ENCODE results near the gene RPAIN. TPM values are rescaled to one million over a fixed set of nuclear protein-coding genes. Genes with fewer than 3 reads are reported as not detected.

RPAIN gene
- total and polyA plus RNA-seq, 5 donors from 2014 or later, result 32.3 to 79.3 (median 35.3) TPM

DNA sequence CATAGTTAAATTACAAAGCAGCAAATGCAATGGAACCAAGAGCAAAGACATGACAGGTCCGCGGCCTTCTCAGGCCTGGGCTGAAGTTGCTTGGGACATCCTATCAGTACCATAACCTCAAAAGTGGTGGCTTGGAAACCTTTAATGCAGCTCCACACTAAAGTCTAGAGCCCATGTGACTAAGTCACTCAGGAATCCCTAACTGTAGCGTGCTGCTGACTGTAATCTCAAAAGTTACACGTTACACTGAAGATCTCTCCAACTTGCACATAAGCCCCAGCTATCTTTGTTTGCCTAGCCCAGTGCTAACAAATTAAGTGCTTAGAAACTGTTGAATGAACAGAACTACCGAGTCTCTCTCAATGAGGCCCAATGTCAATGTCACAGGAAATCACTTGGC, 28.3 kb upstream of the RPAIN start:
- Histone ChIP-seq H3K4me1 (ENCODE audit: control insufficient read depth, insufficient read depth, low read length, poor library complexity, severe bottlenecking) (peaks cover 6% of the 10 kb centered on the region), H3K4me3 (ENCODE audit: low read depth, low read length) (no peak overlapping the region), H3K27me3 (ENCODE audit: control insufficient read depth, insufficient read depth, low read length) (no peaks in the 10 kb centered on the region), H3K9me3 (ENCODE audit: control insufficient read depth in 2 of 2, low read length in 2 of 2) (no peaks in the 10 kb centered on the region), H3K36me3 (ENCODE audit: control insufficient read depth, insufficient read depth, low read length) (peaks cover 83% of the 10 kb centered on the region), H3K27ac (ENCODE audit: insufficient read depth, low read length, poor library complexity, severe bottlenecking) (no peak overlapping the region)
- Mint-ChIP-seq H3K4me3 (no peak overlapping the region), H3K27ac (no peak overlapping the region), H3K4me1 (peaks cover 0 to 19% (median 14%) of the 10 kb centered on the region in 4 donors), H3K9me3 (peaks cover 0 to 1% (median 0%) of the 10 kb centered on the region in 7 donors), H3K27me3 (no peaks in the 10 kb centered on the region), H3K36me3 (peaks cover 56% of the 10 kb centered on the region)
- ATAC-seq (ENCODE audit: low read depth in 2 of 2), result no peak
- DNase-seq, result no peak

DNA sequence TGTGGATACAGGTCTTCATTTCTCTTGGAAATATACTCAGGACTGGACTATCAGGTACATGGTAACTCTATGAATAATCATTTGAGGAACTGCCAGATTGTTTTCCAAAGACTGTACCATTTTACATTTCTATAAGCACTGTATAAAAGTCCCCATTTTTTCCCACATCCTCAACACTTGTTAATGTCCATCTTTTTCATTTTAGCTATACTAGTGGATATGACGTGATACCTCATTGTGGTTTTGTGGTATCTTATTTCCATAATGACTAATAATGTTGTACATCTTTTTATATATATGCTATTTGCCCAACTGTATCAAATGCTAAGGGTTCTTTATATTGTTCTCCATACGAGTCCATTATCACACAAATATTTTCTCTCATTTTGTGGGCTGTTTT, 23.4 kb upstream of the RPAIN start:
- Histone ChIP-seq H3K9me3 (ENCODE audit: control insufficient read depth in 2 of 2, low read length in 2 of 2) (no peaks in the 10 kb centered on the region), H3K4me1 (ENCODE audit: control insufficient read depth, insufficient read depth, low read length, poor library complexity, severe bottlenecking) (no peaks in the 10 kb centered on the region), H3K36me3 (ENCODE audit: control insufficient read depth, insufficient read depth, low read length) (peaks cover 89% of the 10 kb centered on the region), H3K27me3 (ENCODE audit: control insufficient read depth, insufficient read depth, low read length) (no peaks in the 10 kb centered on the region), H3K4me3 (ENCODE audit: low read depth, low read length) (no peak overlapping the region), H3K27ac (ENCODE audit: insufficient read depth, low read length, poor library complexity, severe bottlenecking) (no peak overlapping the region)
- Mint-ChIP-seq H3K27me3 (no peaks in the 10 kb centered on the region), H3K36me3 (peaks cover 46% of the 10 kb centered on the region), H3K9me3 (no peaks in the 10 kb centered on the region), H3K4me1 (peaks cover 0 to 6% (median 2%) of the 10 kb centered on the region in 4 donors), H3K4me3 (no peak overlapping the region), H3K27ac (no peak overlapping the region)
- ATAC-seq (ENCODE audit: low read depth in 2 of 2), result no peak
- DNase-seq, result no peak

DNA sequence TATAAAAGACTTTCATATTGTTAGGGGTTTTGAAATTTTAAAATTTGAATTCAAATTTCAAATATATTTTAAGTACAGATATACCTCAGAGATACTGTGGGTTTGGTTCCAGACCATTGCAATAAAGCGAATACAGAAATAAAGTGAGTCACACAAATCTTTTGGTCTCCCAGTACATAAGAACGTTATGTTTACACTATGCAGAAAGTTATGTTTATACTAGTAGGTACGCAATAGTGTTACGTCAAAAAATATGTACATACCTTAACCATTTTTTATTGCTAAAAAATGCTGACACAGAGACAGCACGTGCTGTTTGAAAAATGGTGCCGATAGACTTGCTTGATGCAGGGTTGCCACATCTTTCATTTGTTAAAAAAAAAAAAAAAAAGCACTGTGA, 20.2 kb upstream of the RPAIN start:
- H3K4me1 ChIP-seq (ENCODE audit: control insufficient read depth, insufficient read depth, low read length, poor library complexity, severe bottlenecking), result no peaks in the 10 kb centered on the region
- peaks cover 90% of the 10 kb centered on the region for H3K36me3 ChIP-seq (ENCODE audit: control insufficient read depth, insufficient read depth, low read length)
- no peaks in the 10 kb centered on the region for H3K27me3 ChIP-seq (ENCODE audit: control insufficient read depth, insufficient read depth, low read length)
- H3K4me3 ChIP-seq (ENCODE audit: low read depth, low read length), result no peak overlapping the region
- peaks cover 29% of the 10 kb centered on the region for H3K36me3 Mint-ChIP-seq
- H3K27ac ChIP-seq (ENCODE audit: insufficient read depth, low read length, poor library complexity, severe bottlenecking), result no peak overlapping the region
- H3K9me3 Mint-ChIP-seq, result no peaks in the 10 kb centered on the region
- no peaks in the 10 kb centered on the region for H3K27me3 Mint-ChIP-seq
- H3K4me1 Mint-ChIP-seq, result peaks cover 0 to 5% (median 1%) of the 10 kb centered on the region in 4 donors
- no peak for ATAC-seq (ENCODE audit: low read depth in 2 of 2)
- no peak overlapping the region for H3K4me3 Mint-ChIP-seq
- no peak overlapping the region for H3K27ac Mint-ChIP-seq
- no peak for DNase-seq
- H3K9me3 ChIP-seq (ENCODE audit: control insufficient read depth in 2 of 2, low read length in 2 of 2), result no peaks in the 10 kb centered on the region

DNA sequence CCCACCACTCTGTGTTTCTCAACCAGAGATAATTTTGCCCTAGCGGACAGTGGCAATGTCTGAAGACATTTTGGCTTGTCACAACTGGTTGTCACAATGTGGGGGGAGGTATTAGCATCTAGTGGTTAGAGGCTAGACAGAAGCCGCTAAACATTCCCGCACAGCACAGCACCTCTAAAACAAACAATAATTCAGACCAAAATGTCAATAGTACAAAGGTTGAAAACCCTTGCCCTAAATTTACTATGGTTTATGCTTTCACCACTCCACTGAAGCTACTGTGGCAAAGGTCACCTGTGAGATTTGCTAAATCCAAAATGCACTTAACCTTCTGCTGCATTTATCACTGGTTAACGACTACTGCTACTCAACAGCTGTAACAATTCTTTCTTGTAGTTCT, 14.6 kb upstream of the RPAIN start:
- H3K27me3 ChIP-seq (ENCODE audit: control insufficient read depth, insufficient read depth, low read length), result no peaks in the 10 kb centered on the region
- H3K27me3 Mint-ChIP-seq, result no peaks in the 10 kb centered on the region
- H3K27ac Mint-ChIP-seq, result no peak overlapping the region
- peaks cover 93% of the 10 kb centered on the region for H3K36me3 ChIP-seq (ENCODE audit: control insufficient read depth, insufficient read depth, low read length)
- peaks cover 21% of the 10 kb centered on the region for H3K36me3 Mint-ChIP-seq
- H3K4me1 ChIP-seq (ENCODE audit: control insufficient read depth, insufficient read depth, low read length, poor library complexity, severe bottlenecking), result no peaks in the 10 kb centered on the region
- peaks cover 8 to 15% (median 11%) of the 10 kb centered on the region in 4 donors for H3K4me1 Mint-ChIP-seq
- ATAC-seq (ENCODE audit: low read depth in 2 of 2) (no peak), DNase-seq (no peak)
- H3K9me3 Mint-ChIP-seq, result no peaks in the 10 kb centered on the region
- no peak overlapping the region for H3K4me3 ChIP-seq (ENCODE audit: low read depth, low read length)
- H3K4me3 Mint-ChIP-seq, result no peak overlapping the region
- H3K27ac ChIP-seq (ENCODE audit: insufficient read depth, low read length, poor library complexity, severe bottlenecking), result no peak overlapping the region
- H3K9me3 ChIP-seq (ENCODE audit: control insufficient read depth in 2 of 2, low read length in 2 of 2), result no peaks in the 10 kb centered on the region

DNA sequence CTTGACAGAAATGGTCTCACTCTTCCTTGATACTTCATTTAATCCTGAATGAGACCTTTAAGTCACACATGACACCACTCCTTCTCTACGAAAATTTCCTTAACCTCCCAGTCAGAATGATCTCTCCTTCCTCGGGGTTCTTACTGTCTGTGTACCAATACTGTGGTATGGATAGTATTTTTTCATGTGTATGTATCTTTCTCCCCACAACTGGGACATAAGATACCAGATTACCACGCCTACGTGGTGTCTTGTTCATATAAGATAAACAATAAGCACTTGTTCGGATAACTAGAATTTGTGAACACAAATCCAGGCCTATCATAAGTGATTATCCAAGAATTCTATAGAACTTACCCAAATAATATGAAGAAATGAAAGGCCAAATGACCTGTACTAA, 11.8 kb upstream of the RPAIN start:
- Mint-ChIP-seq H3K27me3 (no peaks in the 10 kb centered on the region), H3K4me1 (peaks cover 11 to 38% (median 22%) of the 10 kb centered on the region in 4 donors), H3K36me3 (peaks cover 38% of the 10 kb centered on the region), H3K4me3 (no peak overlapping the region), H3K9me3 (no peaks in the 10 kb centered on the region), H3K27ac (no peak overlapping the region)
- ATAC-seq (ENCODE audit: low read depth in 2 of 2), result no peak
- Histone ChIP-seq H3K27ac (ENCODE audit: insufficient read depth, low read length, poor library complexity, severe bottlenecking) (no peak overlapping the region), H3K4me1 (ENCODE audit: control insufficient read depth, insufficient read depth, low read length, poor library complexity, severe bottlenecking) (no peaks in the 10 kb centered on the region), H3K36me3 (ENCODE audit: control insufficient read depth, insufficient read depth, low read length) (peaks cover 94% of the 10 kb centered on the region), H3K27me3 (ENCODE audit: control insufficient read depth, insufficient read depth, low read length) (no peaks in the 10 kb centered on the region), H3K4me3 (ENCODE audit: low read depth, low read length) (no peak overlapping the region), H3K9me3 (ENCODE audit: control insufficient read depth in 2 of 2, low read length in 2 of 2) (no peaks in the 10 kb centered on the region)
- no peak for DNase-seq

DNA sequence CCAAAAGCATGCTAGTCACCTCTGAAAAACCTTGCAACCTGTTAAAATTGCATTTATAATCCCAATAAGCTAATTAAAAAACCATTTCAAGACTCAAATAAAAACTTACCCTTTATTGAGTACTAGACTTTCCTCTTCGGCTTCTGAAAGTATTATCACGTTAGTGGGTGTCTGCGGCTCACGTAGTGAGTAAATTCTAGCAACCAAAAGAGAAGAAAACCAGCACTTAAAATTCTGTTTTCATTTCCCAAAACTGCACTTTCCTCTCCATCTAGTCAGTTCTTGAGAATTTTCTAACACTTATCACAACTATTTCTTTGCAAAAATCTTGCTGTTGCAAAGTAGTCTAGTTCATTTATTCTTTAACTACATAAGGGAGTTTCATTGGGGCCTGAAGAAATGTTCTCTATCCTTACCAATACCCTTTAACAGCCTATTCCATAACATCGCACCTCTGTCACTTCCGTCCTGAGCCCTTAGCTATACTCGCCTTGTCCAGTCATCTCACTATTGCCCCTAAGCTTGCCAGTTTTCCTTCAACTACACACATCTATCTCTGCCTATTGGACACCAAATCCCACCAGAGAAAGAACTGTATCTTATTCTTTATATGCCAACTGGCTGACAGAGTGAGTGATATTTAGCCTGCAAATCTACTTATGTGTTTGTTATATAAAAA, 9.2 kb upstream of the RPAIN start:
- Mint-ChIP-seq H3K27me3 (no peaks in the 10 kb centered on the region), H3K4me1 (peaks cover 11 to 44% (median 24%) of the 10 kb centered on the region in 4 donors), H3K36me3 (peaks cover 39% of the 10 kb centered on the region), H3K27ac (no peak overlapping the region), H3K4me3 (no peak overlapping the region), H3K9me3 (peaks cover 0 to 1% (median 0%) of the 10 kb centered on the region in 7 donors)
- DNase-seq, result no peak
- H3K9me3 ChIP-seq (ENCODE audit: control insufficient read depth in 2 of 2, low read length in 2 of 2), result no peaks in the 10 kb centered on the region
- peaks cover 4% of the 10 kb centered on the region for H3K4me1 ChIP-seq (ENCODE audit: control insufficient read depth, insufficient read depth, low read length, poor library complexity, severe bottlenecking)
- ATAC-seq (ENCODE audit: low read depth in 2 of 2), result no peak
- no peaks in the 10 kb centered on the region for H3K27me3 ChIP-seq (ENCODE audit: control insufficient read depth, insufficient read depth, low read length)
- H3K27ac ChIP-seq (ENCODE audit: insufficient read depth, low read length, poor library complexity, severe bottlenecking), result no peak overlapping the region
- H3K36me3 ChIP-seq (ENCODE audit: control insufficient read depth, insufficient read depth, low read length), result peaks cover 93% of the 10 kb centered on the region
- no peak overlapping the region for H3K4me3 ChIP-seq (ENCODE audit: low read depth, low read length)

DNA sequence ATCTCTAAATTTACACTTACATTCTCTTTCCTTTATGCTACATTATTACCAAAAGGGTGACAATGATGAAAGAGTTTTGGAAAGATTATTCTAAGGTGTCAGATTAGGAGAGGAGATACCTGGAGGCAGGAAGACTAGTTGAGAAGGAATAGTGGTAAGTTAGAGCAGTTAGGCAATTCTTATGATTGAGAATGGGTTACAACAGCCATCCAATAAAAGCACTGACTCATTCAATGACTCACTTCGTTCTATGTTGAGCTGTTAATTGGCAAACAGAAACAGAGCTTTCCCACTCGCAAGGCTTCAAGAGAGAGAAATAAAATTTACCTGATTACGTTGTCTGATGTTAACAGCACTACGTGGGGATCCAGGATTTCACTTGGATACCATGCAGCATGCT, 6.3 kb upstream of the RPAIN start:
- Mint-ChIP-seq H3K9me3 (peaks cover 0 to 1% (median 0%) of the 10 kb centered on the region in 7 donors), H3K27me3 (no peaks in the 10 kb centered on the region), H3K27ac (no peak overlapping the region), H3K4me1 (peaks cover 13 to 69% (median 31%) of the 10 kb centered on the region in 4 donors), H3K36me3 (peaks cover 42% of the 10 kb centered on the region), H3K4me3 (no peak overlapping the region)
- ATAC-seq (ENCODE audit: low read depth in 2 of 2) (no peak), DNase-seq (no peak)
- peaks cover 81% of the 10 kb centered on the region for H3K36me3 ChIP-seq (ENCODE audit: control insufficient read depth, insufficient read depth, low read length)
- no peaks in the 10 kb centered on the region for H3K9me3 ChIP-seq (ENCODE audit: control insufficient read depth in 2 of 2, low read length in 2 of 2)
- peaks cover 26% of the 10 kb centered on the region for H3K4me1 ChIP-seq (ENCODE audit: control insufficient read depth, insufficient read depth, low read length, poor library complexity, severe bottlenecking)
- no peaks in the 10 kb centered on the region for H3K27me3 ChIP-seq (ENCODE audit: control insufficient read depth, insufficient read depth, low read length)
- no peak overlapping the region for H3K4me3 ChIP-seq (ENCODE audit: low read depth, low read length)
- H3K27ac ChIP-seq (ENCODE audit: insufficient read depth, low read length, poor library complexity, severe bottlenecking), result no peak overlapping the region

DNA sequence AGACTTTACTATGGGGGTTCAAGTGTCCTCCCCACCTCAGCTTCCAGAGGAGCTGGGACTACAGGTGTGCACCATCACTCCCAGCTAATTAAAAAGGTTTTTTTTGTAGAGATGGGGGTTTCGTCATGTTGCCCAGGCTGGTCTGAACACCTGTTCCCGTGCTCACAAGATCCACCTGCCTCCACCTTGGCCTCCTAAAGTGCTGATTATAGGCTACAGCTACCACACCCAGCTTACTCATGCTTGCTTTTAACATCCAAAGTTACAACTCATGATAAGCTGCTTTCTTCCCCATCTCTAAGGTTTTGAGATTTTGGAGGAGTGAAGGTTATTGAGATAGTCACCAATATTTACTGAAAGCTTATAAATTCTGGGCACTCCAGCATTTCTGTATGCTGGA, 3.1 kb upstream of the RPAIN start:
- H3K4me1 Mint-ChIP-seq, result peaks cover 20 to 69% (median 29%) of the 10 kb centered on the region in 4 donors
- Histone ChIP-seq H3K27ac (ENCODE audit: insufficient read depth, low read length, poor library complexity, severe bottlenecking) (no peak overlapping the region), H3K36me3 (ENCODE audit: control insufficient read depth, insufficient read depth, low read length) (peaks cover 59% of the 10 kb centered on the region), H3K4me1 (ENCODE audit: control insufficient read depth, insufficient read depth, low read length, poor library complexity, severe bottlenecking) (peaks cover 42% of the 10 kb centered on the region), H3K4me3 (ENCODE audit: low read depth, low read length) (peak overlapping the region; percentile 35), H3K27me3 (ENCODE audit: control insufficient read depth, insufficient read depth, low read length) (no peaks in the 10 kb centered on the region), H3K9me3 (ENCODE audit: control insufficient read depth in 2 of 2, low read length in 2 of 2) (no peaks in the 10 kb centered on the region)
- peaks cover 0 to 1% (median 0%) of the 10 kb centered on the region in 7 donors for H3K9me3 Mint-ChIP-seq
- H3K27me3 Mint-ChIP-seq, result no peaks in the 10 kb centered on the region
- H3K4me3 Mint-ChIP-seq, result peak overlapping the region in 3 of 4 donors; percentile 24 to 68 (median 64)
- ATAC-seq (ENCODE audit: low read depth in 2 of 2) (no peak), DNase-seq (no peak)
- peaks cover 35% of the 10 kb centered on the region for H3K36me3 Mint-ChIP-seq
- H3K27ac Mint-ChIP-seq, result no peak overlapping the region
